ENCODE data around the gene PLA2R1. TPM values are rescaled to one million over a fixed set of nuclear protein-coding genes. Genes with fewer than 3 reads are reported as not detected.

PLA2R1 gene
- total and polyA plus RNA-seq, 2 of the 4 experiments (the other 2 are of a cell fraction) = 0.43 to 0.54 TPM

GRCh38 chr2:160019374-160020090, 42.9 kb downstream of the PLA2R1 start:
- BruUV-seq (replicated peaks) = no TSS peak
- dilution Hi-C loops (cut with HindIII; ENCODE audit: low sequenced_read_pairs, unreplicated experiment) = no loop called here

More at GRCh38 chr2:160019374-160020090, 42.9 kb downstream of the PLA2R1 start:
- Histone ChIP-seq H4K91ac (ENCODE audit: insufficient read depth, low read depth, low read length) (no peak overlapping the region), H3K4me1 (ENCODE audit: control insufficient read depth, insufficient read depth, low read length) (no peaks in the 10 kb centered on the region), H3K4me3 (ENCODE audit: insufficient read depth, low read depth, low read length) (no peak overlapping the region), H3K27me3 (ENCODE audit: control insufficient read depth, insufficient read depth, low read length) (peaks cover 4% of the 10 kb centered on the region; the same call in 1 of the 2 replicates), H2AK5ac (ENCODE audit: low read depth, low read length) (no peak overlapping the region), H2BK15ac (ENCODE audit: low read depth, low read length) (no peak overlapping the region), H3K18ac (ENCODE audit: low read depth, low read length) (no peak overlapping the region), H3K23ac (ENCODE audit: low read depth, low read length) (no peak overlapping the region), H3K4ac (ENCODE audit: low read depth, low read length) (no peak overlapping the region), H2BK20ac (ENCODE audit: low read depth, low read length) (no peak overlapping the region), H3K4me2 (ENCODE audit: low read depth, low read length) (no peak overlapping the region), H4K20me1 (ENCODE audit: insufficient read depth, low read length) (no peaks in the 10 kb centered on the region), H4K5ac (ENCODE audit: low read depth, low read length) (no peak overlapping the region), H3K27ac (ENCODE audit: insufficient read depth, low read length) (no peak overlapping the region), H3K56ac (ENCODE audit: extremely low read depth, insufficient read depth, low read length) (no peak overlapping the region), H4K8ac (ENCODE audit: low read depth in 2 of 2, low read length in 2 of 2) (no peak overlapping the region), H2AK9ac (replicated peaks; ENCODE audit: low read depth, low read length, poor library complexity) (no peak overlapping the region), H2BK120ac (ENCODE audit: low read depth, low read length) (no peak overlapping the region), H3K14ac (replicated peaks; ENCODE audit: low read depth, low read length) (no peak overlapping the region), H3K36me3 (ENCODE audit: control insufficient read depth, insufficient read depth, low read length) (no peaks in the 10 kb centered on the region), H3K79me1 (ENCODE audit: low read depth in 1 of 2, low read length in 2 of 2) (no peaks in the 10 kb centered on the region), H3K9me1 (ENCODE audit: insufficient read depth, low read length) (no peaks in the 10 kb centered on the region), H2BK5ac (ENCODE audit: low read depth, low read length, poor library complexity, severe bottlenecking) (no peak overlapping the region), H3K9me3 (ENCODE audit: control insufficient read depth, insufficient read depth, low read length) (peaks cover 2% of the 10 kb centered on the region; the same call in 1 of the 2 replicates), H3K9ac (ENCODE audit: low read depth, low read length) (no peak overlapping the region), H2AFZ (replicated peaks; ENCODE audit: low read length, poor library complexity) (no peak overlapping the region)
- intact Hi-C loops (cut with micrococcal nuclease) = loop anchor here (5.0 kb wide), 2 partner anchors 42 to 1172 kb away; no protein-coding TSS in a partner anchor
- ATAC-seq (ENCODE audit: low read depth) = no peak
- 25% methylated on average over 1 of the region's 2 CpGs; no CpG with 5 or more reads in 1 of the 2 experiments for WGBS, 2 experiments (ENCODE audit: extremely low coverage in 2 of 2, insufficient read length in 1 of 2)
- TF ChIP-seq, protein P1, sequence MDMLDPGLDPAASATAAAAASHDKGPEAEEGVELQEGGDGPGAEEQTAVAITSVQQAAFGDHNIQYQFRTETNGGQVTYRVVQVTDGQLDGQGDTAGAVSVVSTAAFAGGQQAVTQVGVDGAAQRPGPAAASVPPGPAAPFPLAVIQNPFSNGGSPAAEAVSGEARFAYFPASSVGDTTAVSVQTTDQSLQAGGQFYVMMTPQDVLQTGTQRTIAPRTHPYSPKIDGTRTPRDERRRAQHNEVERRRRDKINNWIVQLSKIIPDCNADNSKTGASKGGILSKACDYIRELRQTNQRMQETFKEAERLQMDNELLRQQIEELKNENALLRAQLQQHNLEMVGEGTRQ (IDR thresholded peaks at IDR 0.05; ENCODE audit: low read depth, low read length) = no peak
- TF ChIP-seq BHLHE40 (IDR thresholded peaks at IDR 0.05; ENCODE audit: low read depth, low read length) (no peak), MXI1 (IDR thresholded peaks at IDR 0.05; ENCODE audit: borderline replicate concordance, low read depth, low read length) (no peak), RCOR1 (IDR thresholded peaks at IDR 0.05; ENCODE audit: insufficient replicate concordance, low read length) (no peak), CHD1 (IDR thresholded peaks at IDR 0.05; ENCODE audit: low read depth, low read length) (no peak), MAFK (IDR thresholded peaks at IDR 0.05; ENCODE audit: low read depth, low read length) (no peak), POLR2A (IDR thresholded peaks at IDR 0.05; ENCODE audit: low read depth, low read length) (no peak), SMC3 (IDR thresholded peaks at IDR 0.05; ENCODE audit: low read depth, low read length) (no peak), CTCF (conservative IDR thresholded peaks at IDR 0.05; ENCODE audit: low read depth, low read length) (no peak), RAD21 (IDR thresholded peaks at IDR 0.05; ENCODE audit: low read length) (no peak), RFX5 (IDR thresholded peaks at IDR 0.05; ENCODE audit: low read depth, low read length) (no peak), CEBPB (IDR thresholded peaks at IDR 0.05; ENCODE audit: low read depth, low read length) (no peak), NFE2L2 (IDR thresholded peaks at IDR 0.05; ENCODE audit: low read depth, low read length) (no peak), FOS (IDR thresholded peaks at IDR 0.05; ENCODE audit: low read depth, low read length) (no peak), MAZ (IDR thresholded peaks at IDR 0.05; ENCODE audit: borderline replicate concordance, low read depth, low read length) (no peak)
- TF ChIP-seq, protein P2, sequence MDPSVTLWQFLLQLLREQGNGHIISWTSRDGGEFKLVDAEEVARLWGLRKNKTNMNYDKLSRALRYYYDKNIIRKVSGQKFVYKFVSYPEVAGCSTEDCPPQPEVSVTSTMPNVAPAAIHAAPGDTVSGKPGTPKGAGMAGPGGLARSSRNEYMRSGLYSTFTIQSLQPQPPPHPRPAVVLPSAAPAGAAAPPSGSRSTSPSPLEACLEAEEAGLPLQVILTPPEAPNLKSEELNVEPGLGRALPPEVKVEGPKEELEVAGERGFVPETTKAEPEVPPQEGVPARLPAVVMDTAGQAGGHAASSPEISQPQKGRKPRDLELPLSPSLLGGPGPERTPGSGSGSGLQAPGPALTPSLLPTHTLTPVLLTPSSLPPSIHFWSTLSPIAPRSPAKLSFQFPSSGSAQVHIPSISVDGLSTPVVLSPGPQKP (IDR thresholded peaks at IDR 0.05; ENCODE audit: borderline replicate concordance, low read depth, low read length) = no peak
- no peak for DNase-seq
- ChIA-PET CTCF (no interaction called here), POLR2A (ENCODE audit: unreplicated experiment) (no interaction called here)
- in situ Hi-C loops (cut with MboI; ENCODE audit: low sequenced_read_pairs) = no loop called here
